CD4-positive, alpha-beta memory T cell (primary cell): ENCODE measurements around the gene ATXN1. TPM values are rescaled to one million over a fixed set of nuclear protein-coding genes. Genes with fewer than 3 reads are reported as not detected.
A peak's percentile ranks its signal among the peaks of the same experiment; 100 is the strongest.

Experiments used
- CTCF ChIA-PET: fragments of 350-600 bp; sonication (Branson Sonifier 250); formaldehyde crosslinking; loops from one replicate; lab custom pipeline; 2021; ENCODE audit warnings: inconsistent platforms; ENCODE audit not compliant: partially characterized antibody; lab: Charles Lee
- POLR2A ChIA-PET: fragments of 350-600 bp; sonication (Branson Sonifier 250); formaldehyde crosslinking; loops from one replicate; lab custom pipeline; 2021; ENCODE audit not compliant: partially characterized antibody; lab: Charles Lee
- DNase-seq, 5 donors: peaks; one replicate each; pipeline versions ENCODE4 v3.0.0 to v3.0.0-alpha.2; 2020 to 2022; ENCODE audit warnings: mixed read lengths in 1 of 5
- H3K27ac ChIP-seq: one replicate; pipeline ENCODE4 v1.7.0; 2013; ENCODE audit warnings: low read depth, low read length
- H3K27me3 ChIP-seq: 2 replicates; pipeline ENCODE4 v1.7.0; 2013; ENCODE audit warnings: mild to moderate bottlenecking, low read length, moderate library complexity; ENCODE audit not compliant: insufficient read depth
- H3K36me3 ChIP-seq: 2 replicates; pipeline ENCODE4 v1.7.0; 2013; ENCODE audit warnings: mild to moderate bottlenecking, low read length, moderate library complexity; ENCODE audit not compliant: insufficient read depth
- H3K4me1 ChIP-seq: 2 replicates; pipeline ENCODE4 v1.7.0; 2013; ENCODE audit warnings: mild to moderate bottlenecking, low read length, moderate library complexity; ENCODE audit not compliant: insufficient read depth
- H3K4me3 ChIP-seq, 2 donors: one replicate each; pipeline ENCODE4 v1.7.0; 2013; ENCODE audit warnings: low read length in 2 of 2, mild to moderate bottlenecking in 1 of 2
- H3K9me3 ChIP-seq, 2 donors: one replicate each; pipeline ENCODE4 v1.7.0; 2013; ENCODE audit warnings: low read length in 2 of 2, control low read depth in 1 of 2; ENCODE audit not compliant: control insufficient read depth in 1 of 2
- H3K27ac Mint-ChIP-seq, 7 donors: one replicate each; pipeline ENCODE4 v1.8.0; 2020 to 2021; ENCODE audit warnings: mixed read lengths in 7 of 7, mild to moderate bottlenecking in 6 of 7, inconsistent platforms in 3 of 7, moderate library complexity in 3 of 7
- H3K27me3 Mint-ChIP-seq, 2 donors: one replicate each; pipeline ENCODE4 v1.8.0; 2020 to 2021; ENCODE audit warnings: mixed read lengths in 2 of 2
- H3K36me3 Mint-ChIP-seq, 2 donors: one replicate each; pipeline ENCODE4 v1.8.0; 2020 to 2021; ENCODE audit warnings: mixed read lengths in 2 of 2, inconsistent platforms in 1 of 2, mild to moderate bottlenecking in 1 of 2
- H3K4me1 Mint-ChIP-seq, 4 donors: one replicate each; pipeline ENCODE4 v1.8.0; 2020 to 2021; ENCODE audit warnings: mixed read lengths in 4 of 4, mild to moderate bottlenecking in 1 of 4
- H3K4me3 Mint-ChIP-seq, 8 donors: one replicate each; pipeline ENCODE4 v1.8.0; 2020 to 2021; ENCODE audit warnings: mixed read lengths in 8 of 8, mild to moderate bottlenecking in 7 of 8, moderate library complexity in 6 of 8, inconsistent platforms in 3 of 8
- H3K9me3 Mint-ChIP-seq, 8 donors: one replicate each; pipeline ENCODE4 v1.8.0; 2020 to 2021; ENCODE audit warnings: mixed read lengths in 8 of 8, mild to moderate bottlenecking in 5 of 8, inconsistent platforms in 3 of 8, moderate library complexity in 1 of 8
- intact Hi-C: fragments of 100-400 bp; cut with micrococcal nuclease; formaldehyde crosslinking; loops from one replicate; pipeline ENCODE4 v1.15.1; 2023
- polyA plus RNA-seq, 2 donors: library from polyadenylated mRNA; unstranded; fragments of 300-500 nt; fragmentation: Illumina TruSeq; gene quantifications; one replicate each; pipeline ENCODE4 v1.2.3, GENCODE V29; 2021
- total RNA-seq, 2 experiments: library from RNA; stranded (reverse); gene quantifications; one replicate each; pipeline ENCODE4 v1.2.3, GENCODE V29; 2021

ATXN1 gene
- total and polyA plus RNA-seq, 4 experiments from 2014 or later = 10.5 to 97.4 (median 56.9) TPM

DNA sequence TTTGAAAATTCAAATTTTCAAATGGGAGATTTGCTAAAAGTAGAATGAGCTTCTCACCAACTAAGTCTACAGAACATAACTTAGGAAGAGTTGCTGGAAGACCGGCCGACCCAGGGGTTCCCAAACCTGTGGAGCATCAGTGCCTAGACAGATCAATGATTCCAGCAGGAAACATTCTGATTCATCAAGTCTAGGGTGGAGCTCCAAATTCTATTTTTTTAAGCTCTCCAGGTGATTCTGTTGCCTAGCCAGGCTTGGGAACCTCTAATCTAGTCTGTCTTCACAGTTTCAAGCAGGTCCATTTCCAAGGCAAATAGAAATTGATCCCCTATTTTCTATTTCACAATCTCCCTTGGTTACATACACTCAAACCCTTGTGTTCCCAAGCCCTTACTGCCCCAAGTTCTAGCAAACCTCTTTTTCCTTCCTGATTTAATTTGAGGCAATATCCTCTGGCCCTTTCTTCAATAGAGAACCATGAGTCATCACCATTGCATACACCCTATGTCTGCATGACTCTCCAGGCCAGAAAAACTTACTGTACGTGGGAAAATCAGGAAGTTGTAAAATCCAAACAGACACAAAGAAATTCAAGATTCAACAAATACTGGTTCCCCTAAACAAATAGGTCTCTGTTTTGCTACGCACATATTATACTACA, 8.9 kb downstream of the ATXN1 start:
- H3K4me1 Mint-ChIP-seq = peaks cover 60 to 89% (median 71%) of the 10 kb centered on the region in 4 donors
- Histone ChIP-seq H3K27me3 (no peaks in the 10 kb centered on the region), H3K36me3 (peaks cover 23% of the 10 kb centered on the region), H3K4me1 (peaks cover 80% of the 10 kb centered on the region), H3K27ac (no peak overlapping the region), H3K4me3 (no peak overlapping the region), H3K9me3 (no peaks in the 10 kb centered on the region)
- no peak for DNase-seq
- intact Hi-C loops = no loop called here
- ChIA-PET CTCF (interaction anchor here (0.8 to 3.2 kb wide), 4 partner anchors 11 to 20 kb away, joined by 3 to 15 read pairs (median 4); no protein-coding TSS in a partner anchor), POLR2A (interaction anchor here (0.6 to 3.7 kb wide), 3 partner anchors 10 to 165 kb away, joined by 3 to 18 read pairs (median 3); partner anchors contain the start of gene ATXN1)
- no peaks in the 10 kb centered on the region for H3K27me3 Mint-ChIP-seq
- no peak overlapping the region for H3K27ac Mint-ChIP-seq
- H3K4me3 Mint-ChIP-seq = no peak overlapping the region
- peaks cover 31 to 55% of the 10 kb centered on the region in 2 donors for H3K36me3 Mint-ChIP-seq
- no peaks in the 10 kb centered on the region for H3K9me3 Mint-ChIP-seq

GRCh38 chr6:16751251-16751946, 9.9 kb downstream of the ATXN1 start:
- no peaks in the 10 kb centered on the region for H3K9me3 Mint-ChIP-seq
- Histone ChIP-seq H3K36me3 (peaks cover 23% of the 10 kb centered on the region), H3K4me1 (peaks cover 75% of the 10 kb centered on the region), H3K4me3 (no peak overlapping the region), H3K9me3 (no peaks in the 10 kb centered on the region), H3K27ac (no peak overlapping the region), H3K27me3 (no peaks in the 10 kb centered on the region)
- peaks cover 34 to 56% of the 10 kb centered on the region in 2 donors for H3K36me3 Mint-ChIP-seq
- ChIA-PET POLR2A (interaction anchor here (1.0 to 8.0 kb wide), 3 partner anchors 10 to 11 kb away, joined by 3 to 60 read pairs (median 18); partner anchors contain the start of gene ATXN1), CTCF (interaction anchor here (0.8 to 3.2 kb wide), 4 partner anchors 12 to 21 kb away, joined by 3 to 15 read pairs (median 4); no protein-coding TSS in a partner anchor)
- intact Hi-C loops = no loop called here
- peaks cover 58 to 89% (median 70%) of the 10 kb centered on the region in 4 donors for H3K4me1 Mint-ChIP-seq
- peak overlapping the region in 2 of 7 donors; percentile 16 to 62 for H3K27ac Mint-ChIP-seq
- no peak for DNase-seq
- peak overlapping the region in 1 of 8 donors; percentile 14 for H3K4me3 Mint-ChIP-seq
- no peaks in the 10 kb centered on the region for H3K27me3 Mint-ChIP-seq

DNA sequence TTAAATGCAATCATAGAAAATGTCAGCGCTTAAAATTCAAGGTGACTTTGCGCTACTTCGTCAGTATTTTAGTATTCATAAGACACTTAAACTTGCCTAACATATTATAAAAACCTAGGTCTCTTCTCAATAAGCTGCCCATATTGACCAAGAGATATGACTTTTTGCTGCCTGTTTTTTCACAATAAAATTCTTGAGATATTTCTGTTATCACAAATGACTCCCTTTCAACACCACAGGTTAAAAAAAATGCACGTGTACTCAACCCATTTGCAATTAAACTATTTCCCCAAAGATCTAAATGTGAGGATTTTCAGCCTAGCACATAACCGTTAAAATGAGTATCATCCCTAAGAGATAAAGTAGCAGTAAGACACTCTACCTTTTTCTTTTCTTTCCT, 10.7 kb downstream of the ATXN1 start:
- no peak overlapping the region for H3K4me3 Mint-ChIP-seq
- Histone ChIP-seq H3K9me3 (no peaks in the 10 kb centered on the region), H3K27me3 (no peaks in the 10 kb centered on the region), H3K4me1 (peaks cover 79% of the 10 kb centered on the region), H3K36me3 (peaks cover 23% of the 10 kb centered on the region), H3K4me3 (no peak overlapping the region), H3K27ac (no peak overlapping the region)
- peaks cover 34 to 55% of the 10 kb centered on the region in 2 donors for H3K36me3 Mint-ChIP-seq
- peak overlapping the region in 3 of 7 donors; percentile 5 to 19 (median 12) for H3K27ac Mint-ChIP-seq
- H3K27me3 Mint-ChIP-seq = no peaks in the 10 kb centered on the region
- POLR2A ChIA-PET = interaction anchor here (7.5 to 8.0 kb wide), 2 partner anchors 8 to 12 kb away, joined by 35 to 60 read pairs; partner anchors contain the start of gene ATXN1
- intact Hi-C loops = no loop called here
- H3K4me1 Mint-ChIP-seq = peaks cover 61 to 92% (median 73%) of the 10 kb centered on the region in 4 donors
- CTCF ChIA-PET = interaction anchor here (0.7 to 2.2 kb wide), 4 partner anchors 13 to 236 kb away, joined by 3 to 10 read pairs (median 4); no protein-coding TSS in a partner anchor
- no peaks in the 10 kb centered on the region for H3K9me3 Mint-ChIP-seq
- no peak for DNase-seq

GRCh38 chr6:16749516-16750485, 11.5 kb downstream of the ATXN1 start:
- Histone ChIP-seq H3K27me3 (no peaks in the 10 kb centered on the region), H3K36me3 (peaks cover 23% of the 10 kb centered on the region), H3K9me3 (no peaks in the 10 kb centered on the region), H3K27ac (no peak overlapping the region), H3K4me3 (no peak overlapping the region), H3K4me1 (peaks cover 71% of the 10 kb centered on the region)
- Mint-ChIP-seq H3K27me3 (no peaks in the 10 kb centered on the region), H3K9me3 (no peaks in the 10 kb centered on the region), H3K36me3 (peaks cover 34 to 55% of the 10 kb centered on the region in 2 donors), H3K4me3 (peak overlapping the region in 1 of 8 donors; percentile 35), H3K4me1 (peaks cover 59 to 89% (median 73%) of the 10 kb centered on the region in 4 donors), H3K27ac (peak overlapping the region in 4 of 7 donors; percentile 4 to 52 (median 8))
- CTCF ChIA-PET = interaction anchor here (0.7 to 2.2 kb wide), 7 partner anchors 10 to 236 kb away, joined by 3 to 10 read pairs (median 3); partner anchors contain the start of gene ATXN1
- intact Hi-C loops = no loop called here
- POLR2A ChIA-PET = interaction anchor here (7.5 to 8.0 kb wide), 2 partner anchors 8 to 13 kb away, joined by 35 to 60 read pairs; partner anchors contain the start of gene ATXN1
- DNase-seq = no peak

- POLR2A ChIA-PET = interaction anchor here (0.7 to 8.0 kb wide), 5 partner anchors 9 to 59 kb away, joined by 3 to 60 read pairs (median 4); partner anchors contain the start of gene ATXN1
Measured at GRCh38 chr6:16748025-16748319, 13.3 kb downstream of the ATXN1 start.

More at GRCh38 chr6:16748025-16748319, 13.3 kb downstream of the ATXN1 start:
- peak overlapping the region in 2 of 7 donors; percentile 15 to 38 for H3K27ac Mint-ChIP-seq
- Histone ChIP-seq H3K27ac (no peak overlapping the region), H3K4me3 (no peak overlapping the region), H3K9me3 (no peaks in the 10 kb centered on the region), H3K27me3 (no peaks in the 10 kb centered on the region), H3K36me3 (peaks cover 15% of the 10 kb centered on the region), H3K4me1 (peaks cover 71% of the 10 kb centered on the region)
- no peak for DNase-seq
- H3K36me3 Mint-ChIP-seq = peaks cover 30 to 60% of the 10 kb centered on the region in 2 donors
- intact Hi-C loops = no loop called here
- no peaks in the 10 kb centered on the region for H3K9me3 Mint-ChIP-seq
- CTCF ChIA-PET = interaction anchor here (0.6 to 4.0 kb wide), 8 partner anchors 8 to 237 kb away, joined by 3 to 29 read pairs (median 6); partner anchors contain the start of gene ATXN1
- H3K4me3 Mint-ChIP-seq = peak overlapping the region in 3 of 8 donors; percentile 31 to 56 (median 44)
- H3K27me3 Mint-ChIP-seq = no peaks in the 10 kb centered on the region
- peaks cover 61 to 87% (median 74%) of the 10 kb centered on the region in 4 donors for H3K4me1 Mint-ChIP-seq
